T follicular helper cell (primary cell): Measurements from ENCODE around the gene CCSER1.
"Not testable (repeated sequence)": the region's sequence is repeated elsewhere in the genome, so short reads cannot be mapped to it uniquely, and the experiment has no call there.

ENCODE experiments used
- DNase-seq: peaks from one replicate; pipeline ENCODE4 v3.0.0-alpha.2; 2020; ENCODE audit warnings: low read depth

Gene CCSER1

DNA sequence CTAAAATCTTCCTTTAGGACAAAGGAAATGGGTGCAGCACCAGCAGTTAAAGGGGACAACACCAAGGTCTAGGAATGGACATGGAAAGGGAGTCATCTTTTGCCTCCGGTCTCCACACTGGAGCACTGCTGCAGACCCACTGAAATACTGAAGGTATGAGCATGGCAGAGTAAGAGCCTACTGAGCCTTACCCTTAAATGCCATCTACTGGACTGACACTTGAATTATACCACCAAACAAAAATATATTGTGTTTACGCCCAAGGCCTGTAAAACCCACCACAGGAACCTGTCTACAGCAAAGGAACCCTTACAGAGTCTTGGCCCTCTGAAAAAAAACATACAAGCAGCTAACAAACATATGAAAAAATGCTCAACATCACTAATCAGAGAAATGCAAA is 443.4 kb downstream of the CCSER1 start:
- no peak for DNase-seq

DNA sequence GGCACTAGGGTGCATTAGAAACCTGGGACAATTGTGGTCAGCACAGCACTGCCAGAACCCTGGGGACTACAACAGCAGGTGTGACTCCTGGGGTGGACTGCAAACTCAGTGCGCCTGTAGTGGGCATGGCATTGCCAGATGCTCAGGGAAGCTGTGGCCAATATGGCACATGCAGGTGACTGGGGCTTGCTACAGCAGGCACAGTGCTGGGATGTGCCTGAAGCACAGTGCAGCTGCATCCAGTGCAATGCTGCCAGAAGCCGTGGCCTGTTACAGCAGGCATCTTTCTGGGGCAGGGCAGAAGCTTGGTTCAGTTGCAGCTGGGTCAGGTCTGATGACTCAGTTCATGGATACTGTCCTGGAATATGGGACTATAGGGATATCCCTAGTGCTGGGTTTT is 445.8 kb downstream of the CCSER1 start:
- DNase-seq: no peak

DNA sequence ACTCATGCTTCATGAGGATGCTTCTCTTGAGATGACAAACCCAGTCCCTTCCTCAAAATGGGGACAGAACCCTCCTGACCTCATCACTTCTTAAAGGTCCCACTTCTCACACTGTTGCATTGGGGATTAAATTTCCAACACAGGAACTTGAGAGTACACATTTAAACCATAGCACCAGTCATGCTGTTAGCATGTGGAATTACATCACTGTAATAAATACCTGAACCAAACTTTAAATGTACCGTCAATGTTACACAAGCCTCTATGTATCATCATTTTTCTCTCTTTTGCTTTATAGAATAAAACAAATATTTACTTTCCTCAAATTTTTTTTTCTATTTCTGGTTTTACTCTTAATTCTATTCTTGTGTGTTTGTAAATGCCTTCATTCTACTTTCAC is 448.2 kb downstream of the CCSER1 start:
- DNase-seq: no peak

DNA sequence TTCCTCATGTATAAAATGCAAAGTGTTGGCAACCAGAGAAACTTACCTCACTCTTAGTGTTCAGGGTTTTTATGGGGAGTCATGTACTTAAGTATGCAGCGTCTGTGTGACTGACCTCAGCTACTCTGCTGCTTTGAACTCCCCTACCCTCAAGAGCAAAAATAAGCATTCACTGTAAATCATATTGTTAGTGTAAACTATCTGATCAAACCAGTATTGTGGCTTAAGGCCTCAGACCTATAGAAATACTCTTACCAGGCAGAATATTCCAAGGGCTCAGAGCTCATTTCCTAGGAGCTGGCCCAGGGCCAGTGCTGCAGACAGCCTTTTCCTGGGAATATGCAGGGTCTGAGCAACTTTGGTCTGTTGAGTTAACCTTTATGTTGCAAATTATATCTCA is 453.1 kb downstream of the CCSER1 start:
- DNase-seq: no peak

DNA sequence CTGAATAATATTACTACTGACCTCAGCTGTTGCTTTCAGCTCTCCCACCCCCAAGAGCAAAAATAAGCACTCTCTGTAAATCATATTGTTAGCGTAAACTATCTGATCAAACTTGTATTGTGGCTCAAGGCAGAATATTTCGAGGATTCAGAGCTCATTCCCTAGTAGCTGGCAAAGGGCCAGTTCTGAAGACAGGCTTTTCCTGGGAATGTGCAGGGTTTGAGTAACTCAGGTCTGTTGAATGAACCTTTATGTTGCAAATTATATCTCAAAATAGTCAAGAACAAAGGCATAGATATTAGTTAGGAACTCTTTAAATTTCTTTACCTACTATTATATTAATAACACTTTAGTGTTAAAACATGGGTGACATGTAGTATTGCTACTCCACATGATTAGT is 454.9 kb downstream of the CCSER1 start:
- no peak for DNase-seq

DNA sequence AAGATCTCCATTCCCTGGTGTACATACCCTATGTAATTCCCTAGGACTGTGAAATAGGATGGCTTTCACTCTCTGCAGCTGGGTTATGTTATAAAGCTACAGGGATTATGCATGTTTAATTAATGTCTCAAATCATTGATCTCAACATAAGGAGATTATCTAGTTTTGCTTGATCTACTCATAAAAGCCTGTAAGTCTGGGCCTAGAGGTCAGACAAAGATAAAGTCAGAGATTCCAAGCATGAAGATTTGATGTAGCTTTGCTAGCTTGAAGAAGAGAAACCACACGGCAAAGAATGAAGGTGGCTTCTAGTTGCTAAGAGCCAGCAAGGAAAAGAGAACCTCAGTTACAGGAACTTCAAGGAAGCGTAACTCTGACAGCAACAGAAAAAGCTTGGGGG is 456.9 kb downstream of the CCSER1 start:
- DNase-seq: no peak

DNA sequence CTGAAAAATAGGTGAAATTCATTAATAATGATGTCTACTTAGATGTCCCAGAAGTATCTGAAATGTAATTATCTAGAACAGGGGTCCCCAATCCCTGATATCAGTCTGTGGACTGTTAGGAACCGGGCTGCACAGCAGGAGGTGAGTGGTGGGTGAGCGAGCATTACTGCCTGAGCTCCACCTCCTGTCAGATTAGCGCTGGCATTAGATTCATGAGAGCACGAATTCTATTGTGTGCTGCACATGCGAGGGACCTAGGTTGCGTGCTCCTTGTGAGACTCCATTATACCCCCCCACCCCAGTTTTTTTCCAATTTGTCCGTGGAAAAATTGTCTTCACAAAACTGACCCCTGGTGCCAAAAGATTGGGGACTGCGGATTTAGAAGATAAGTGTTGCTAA is 458.8 kb downstream of the CCSER1 start:
- DNase-seq: no peak

DNA sequence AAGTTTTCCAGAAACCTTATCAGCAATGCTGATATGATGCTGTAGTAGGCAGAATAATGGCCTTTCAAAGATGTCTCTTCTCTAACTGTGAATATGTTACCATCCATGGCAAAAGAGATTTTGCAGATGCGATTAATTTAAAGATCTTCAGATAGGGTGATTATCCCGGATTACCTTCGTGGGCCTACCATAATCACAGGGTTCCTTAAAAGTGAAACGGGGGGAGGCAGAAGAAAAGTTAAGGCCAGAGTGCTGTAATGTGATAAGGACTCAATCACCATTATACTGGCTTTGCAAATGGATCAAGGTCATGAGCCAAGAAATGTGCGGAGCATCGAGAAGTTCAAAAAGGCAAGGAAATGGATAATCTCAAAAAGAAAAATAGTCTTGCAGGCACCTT is 459.6 kb downstream of the CCSER1 start:
- no peak for DNase-seq

DNA sequence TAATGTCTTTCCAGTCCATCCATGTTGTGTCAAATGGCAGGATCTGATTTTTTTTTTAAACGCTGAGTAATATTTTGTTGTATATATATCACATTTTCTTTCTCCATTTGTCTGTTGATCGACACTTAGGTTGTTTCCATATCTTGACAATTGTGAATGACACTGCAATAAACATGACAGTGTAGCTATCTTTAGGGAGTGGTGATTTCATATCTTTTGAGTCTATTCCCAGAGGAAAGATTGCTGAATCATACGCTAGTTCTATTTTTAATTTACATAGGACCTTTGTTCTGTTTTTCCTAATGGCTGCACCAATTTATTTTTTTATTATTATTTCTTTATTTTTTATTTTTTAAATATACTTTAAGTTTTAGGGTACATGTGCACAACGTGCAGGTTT is 470.7 kb downstream of the CCSER1 start:
- DNase-seq: no peak

DNA sequence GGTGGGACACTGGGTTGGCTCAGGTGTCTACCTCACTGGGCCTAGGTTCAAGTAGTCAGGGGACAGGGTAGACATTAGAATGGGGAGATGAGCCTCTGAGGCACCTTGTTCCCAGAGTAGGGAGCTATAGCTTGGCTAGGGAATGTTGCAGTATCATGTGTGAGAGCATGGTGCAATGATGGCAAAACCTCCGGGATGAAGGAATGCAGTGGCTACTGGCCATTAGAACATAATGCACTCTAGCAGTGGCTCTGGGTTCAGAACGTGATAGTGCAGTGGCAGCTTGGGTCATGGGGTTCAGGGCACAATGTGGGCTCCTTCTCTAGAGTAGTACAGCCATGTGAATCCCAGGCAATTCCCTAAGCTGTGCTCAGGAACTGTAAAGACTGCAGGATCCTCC is 471.5 kb downstream of the CCSER1 start:
- no peak for DNase-seq

DNA sequence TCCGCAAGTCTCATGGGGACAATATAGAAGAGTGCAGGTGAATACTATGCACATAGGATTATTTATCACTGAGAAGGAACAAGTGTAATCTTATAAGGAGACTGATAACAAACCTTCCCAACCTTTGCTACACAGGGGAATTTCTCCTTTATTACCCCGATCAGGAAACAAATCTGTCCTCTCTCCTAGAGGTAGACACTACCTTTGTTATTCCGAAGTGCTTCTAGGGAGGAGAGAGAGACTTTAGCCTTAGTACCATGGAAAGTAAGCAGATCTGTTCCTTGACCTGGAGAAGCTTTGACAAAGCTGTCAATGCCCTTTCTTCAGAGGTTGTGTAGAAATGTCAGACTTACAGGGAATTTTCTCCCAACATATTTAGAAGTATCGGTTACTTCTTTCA is 475.5 kb downstream of the CCSER1 start:
- no peak for DNase-seq

DNA sequence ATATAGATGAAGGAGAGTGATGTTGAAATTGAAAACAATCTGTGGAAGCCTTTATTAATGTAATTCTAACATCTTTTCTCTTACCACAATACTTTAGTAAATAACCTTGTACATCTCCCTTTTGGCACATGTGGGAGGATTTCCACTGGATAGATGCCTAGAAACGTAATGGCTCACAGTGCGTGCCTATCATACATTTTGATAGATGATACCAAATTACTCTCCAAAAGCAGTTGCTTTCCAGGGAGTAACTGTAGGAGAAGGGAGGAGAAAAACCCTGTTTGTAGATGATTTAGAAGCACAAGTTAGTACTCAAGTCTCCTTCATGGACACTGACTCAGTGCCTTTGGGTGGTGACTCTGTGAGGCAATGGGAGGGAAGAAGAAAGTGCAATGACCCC is 476.3 kb downstream of the CCSER1 start:
- no peak for DNase-seq

DNA sequence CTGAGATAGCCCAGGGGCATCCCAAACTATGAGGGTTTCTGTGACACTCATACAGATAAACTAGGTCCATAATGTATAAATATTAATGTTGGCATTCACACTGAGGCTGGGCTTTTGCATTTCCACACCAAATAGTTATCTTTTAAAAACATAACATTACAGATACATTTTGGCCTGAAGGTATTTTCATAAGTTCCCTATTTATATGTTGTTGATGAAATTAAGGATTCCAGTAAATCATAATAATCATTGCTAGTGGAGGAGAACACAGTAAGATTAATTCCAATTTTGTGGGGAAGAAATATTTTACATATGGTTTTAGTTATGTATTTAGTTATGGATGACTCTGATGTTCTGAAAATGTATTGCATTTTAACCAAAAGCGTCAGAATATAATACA is 479.6 kb downstream of the CCSER1 start:
- DNase-seq: no peak

DNA sequence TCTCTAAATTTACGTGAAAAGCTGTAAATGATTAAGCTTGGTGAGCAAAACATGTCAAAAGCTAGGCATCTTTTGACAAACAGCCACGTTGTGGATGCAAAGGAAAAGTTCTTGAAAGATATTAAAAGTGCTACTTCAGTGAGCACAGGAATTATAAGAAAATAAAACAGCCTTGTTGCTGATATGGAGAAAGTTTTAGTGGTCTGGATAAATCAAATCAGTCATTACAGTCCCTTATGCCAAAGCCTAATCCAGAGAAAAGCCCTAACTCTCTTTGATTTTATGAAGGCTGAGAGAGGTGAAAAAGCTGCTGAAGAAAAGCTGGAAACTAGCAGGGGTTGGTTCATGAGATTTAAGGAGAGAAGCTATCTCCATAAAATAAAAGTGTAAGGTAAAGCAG is 487.2 kb downstream of the CCSER1 start:
- no peak for DNase-seq

DNA sequence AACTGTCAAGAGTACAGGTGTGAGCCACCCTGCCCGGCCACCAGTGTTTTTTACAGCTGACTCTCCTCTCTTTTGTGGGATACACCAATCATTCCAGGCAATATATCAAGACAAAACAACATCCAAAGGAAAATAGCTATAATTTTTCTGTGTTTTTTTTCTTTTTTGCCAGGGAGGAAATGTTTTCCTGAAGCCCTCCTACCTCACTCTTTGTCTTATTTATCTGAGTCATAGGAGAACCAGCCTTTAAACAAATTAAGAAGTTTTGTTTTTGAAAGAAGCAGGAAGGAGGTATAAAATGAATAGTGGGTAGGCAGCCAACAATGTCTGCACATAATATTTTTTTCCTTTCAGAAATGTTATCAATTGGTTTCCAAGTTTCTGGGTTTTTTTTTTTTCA is 493.9 kb downstream of the CCSER1 start:
- DNase-seq: no peak

DNA sequence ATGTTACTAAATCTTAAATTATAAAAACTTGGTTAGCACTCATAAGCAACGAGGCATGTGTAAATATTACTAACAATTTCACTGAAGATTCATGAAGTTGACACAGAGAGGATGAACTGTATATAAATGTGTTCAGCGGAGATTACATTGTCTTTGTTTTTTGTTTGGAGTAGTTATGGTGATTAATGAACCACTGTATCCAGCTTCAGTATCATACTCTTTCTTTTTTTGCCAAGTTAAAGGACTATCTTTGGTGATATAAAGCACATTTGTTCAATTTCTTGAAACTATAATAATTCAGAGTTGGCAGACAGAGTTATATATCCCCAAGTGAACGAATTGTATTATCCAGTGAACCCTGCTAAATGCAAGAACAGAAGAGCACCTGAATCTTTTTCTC is 497.6 kb downstream of the CCSER1 start:
- no peak for DNase-seq

DNA sequence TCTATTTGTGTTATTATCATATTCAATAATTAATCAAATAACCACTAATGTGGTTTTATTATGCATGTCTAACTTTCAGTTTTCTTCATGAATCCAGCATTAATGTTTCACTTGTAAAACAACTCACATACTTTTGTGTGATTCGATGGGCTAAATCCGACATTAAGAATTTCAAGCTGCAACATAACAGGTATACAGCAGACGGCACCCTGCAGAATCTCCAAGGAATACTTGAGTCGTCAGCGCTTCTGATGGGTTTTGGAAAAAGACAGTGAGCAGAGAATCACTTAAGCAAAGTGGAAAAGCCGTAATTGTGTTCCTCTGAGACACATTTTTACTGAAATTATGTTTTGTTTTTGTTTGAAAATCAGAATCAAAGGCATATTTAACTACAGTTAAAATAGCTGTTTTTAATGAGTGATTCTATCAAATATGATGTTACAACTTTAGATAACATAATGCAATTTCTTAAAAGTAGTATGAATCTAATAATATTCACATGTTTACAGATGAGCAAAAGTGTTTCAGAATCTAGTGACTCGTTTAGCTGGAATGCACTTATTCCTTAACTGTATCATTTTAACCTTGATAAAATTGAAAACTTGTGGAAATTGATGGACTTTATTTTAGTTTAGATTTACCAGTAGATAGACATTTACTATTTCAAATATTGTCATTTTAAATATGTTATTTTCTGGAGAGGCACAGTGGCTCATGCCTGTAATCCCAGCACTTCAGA is 514.8 kb downstream of the CCSER1 start:
- no peak for DNase-seq

DNA sequence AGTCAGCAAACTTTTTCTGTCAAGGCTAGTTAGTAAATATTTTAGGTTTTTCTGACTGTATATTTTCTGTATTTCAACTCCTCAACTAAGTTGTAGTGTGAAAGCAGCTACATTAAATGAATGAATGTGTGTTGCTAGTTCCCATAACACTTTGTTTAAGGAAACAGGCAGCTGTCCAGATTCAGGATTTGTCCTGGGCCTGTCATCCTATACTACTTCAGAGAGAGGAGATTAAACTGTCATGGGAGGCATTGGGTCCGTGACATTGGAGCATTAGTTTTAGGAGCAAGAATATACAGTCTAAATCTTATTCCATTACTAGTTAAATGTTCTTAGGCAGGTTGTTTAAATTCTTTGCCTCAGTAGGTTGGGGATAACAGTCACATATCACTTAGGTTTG is 516.0 kb downstream of the CCSER1 start:
- DNase-seq: no peak

DNA sequence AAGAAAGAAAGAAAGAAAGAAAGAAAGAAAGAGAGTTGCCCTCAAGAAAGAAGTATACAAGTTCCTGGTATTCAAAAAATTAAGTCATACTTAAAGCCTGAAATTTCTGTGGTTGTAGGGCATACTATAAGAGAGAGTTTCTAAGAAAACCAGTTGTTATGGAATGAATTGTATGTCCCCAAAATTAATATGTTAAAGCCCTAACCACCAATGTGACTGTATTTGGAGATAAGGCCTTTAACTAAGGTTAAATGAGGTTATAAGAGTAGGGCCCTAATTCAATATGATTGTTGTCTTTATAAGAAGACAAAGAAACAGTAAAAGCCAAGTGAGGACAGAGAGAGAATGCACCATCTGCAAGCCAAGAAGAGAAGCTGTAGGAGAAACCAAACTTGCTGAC is 521.1 kb downstream of the CCSER1 start:
- no peak for DNase-seq

DNA sequence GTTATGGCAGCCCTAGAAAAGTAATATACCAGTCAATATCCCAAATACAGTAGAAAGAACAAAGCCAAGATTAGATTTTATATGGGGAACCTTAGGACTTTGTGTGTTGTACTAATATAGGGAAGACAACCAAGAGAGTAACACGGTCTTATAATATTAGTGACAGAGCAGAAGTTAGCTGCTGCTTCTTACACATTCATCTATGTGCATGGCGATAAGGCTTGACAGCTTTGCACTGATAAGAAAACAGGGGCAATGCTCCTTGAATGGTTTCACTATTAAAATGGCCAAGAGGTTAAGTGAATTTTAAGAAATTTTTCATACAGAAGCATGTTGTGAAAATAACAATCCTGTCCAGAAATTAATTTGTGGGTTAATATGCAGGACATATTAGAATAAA is 521.6 kb downstream of the CCSER1 start:
- no peak for DNase-seq

DNA sequence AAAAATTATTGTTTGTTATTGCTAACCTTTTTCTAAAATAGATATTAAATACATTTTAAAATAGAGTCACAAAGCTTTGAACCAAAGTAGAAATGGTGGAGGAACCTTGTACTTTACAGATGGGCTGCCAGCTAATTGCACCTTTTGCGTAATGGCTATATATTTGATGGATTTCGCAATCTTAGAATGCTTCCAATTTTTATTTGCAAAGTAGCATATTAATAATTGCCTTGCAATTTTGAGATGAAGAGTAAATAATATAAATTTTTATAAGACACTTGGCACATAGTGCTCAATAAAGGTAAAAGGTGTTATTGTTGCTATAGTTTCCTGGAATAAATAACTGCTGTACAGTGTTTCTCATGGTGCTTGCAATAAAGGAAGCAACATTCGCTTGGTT is 533.5 kb downstream of the CCSER1 start:
- no peak for DNase-seq

DNA sequence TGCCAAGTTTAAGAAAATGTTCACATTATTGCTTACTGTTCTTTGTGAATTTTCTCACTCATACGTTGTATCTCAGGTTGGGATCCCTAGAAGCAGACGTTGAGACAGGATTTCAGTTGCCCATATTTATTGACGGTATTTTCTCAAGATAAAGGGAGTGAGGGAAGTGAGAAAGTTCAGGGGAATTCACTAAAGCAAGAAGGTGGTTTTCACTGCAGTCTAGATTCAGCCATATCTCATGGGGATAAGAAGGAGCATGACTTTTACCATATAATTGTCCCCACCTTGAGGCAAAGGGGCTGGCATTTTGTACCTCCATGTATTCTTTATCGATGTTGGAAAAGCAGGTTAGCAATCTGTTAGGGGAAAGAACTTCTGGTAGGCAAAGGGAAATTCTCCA is 543.0 kb downstream of the CCSER1 start:
- DNase-seq: no peak

DNA sequence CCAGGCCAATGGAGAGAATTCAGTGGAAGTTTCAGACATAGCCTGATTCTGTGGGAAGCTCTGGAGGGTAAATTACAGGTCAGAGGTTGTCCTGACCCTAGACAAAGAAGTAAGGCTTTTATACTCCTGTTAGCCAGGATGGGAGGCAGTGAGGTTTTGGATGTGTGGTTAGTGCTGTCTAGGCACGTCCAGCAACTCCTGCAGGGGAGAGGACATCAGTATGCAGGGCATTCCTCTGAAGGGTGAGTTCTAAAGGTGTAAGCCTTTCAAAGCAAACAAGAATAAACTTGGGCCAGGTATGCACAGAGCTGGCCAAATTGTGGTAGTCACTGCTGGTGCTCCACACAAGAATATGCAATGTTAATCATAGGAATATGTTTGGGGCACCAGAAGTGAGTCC is 562.5 kb downstream of the CCSER1 start:
- no peak for DNase-seq

DNA sequence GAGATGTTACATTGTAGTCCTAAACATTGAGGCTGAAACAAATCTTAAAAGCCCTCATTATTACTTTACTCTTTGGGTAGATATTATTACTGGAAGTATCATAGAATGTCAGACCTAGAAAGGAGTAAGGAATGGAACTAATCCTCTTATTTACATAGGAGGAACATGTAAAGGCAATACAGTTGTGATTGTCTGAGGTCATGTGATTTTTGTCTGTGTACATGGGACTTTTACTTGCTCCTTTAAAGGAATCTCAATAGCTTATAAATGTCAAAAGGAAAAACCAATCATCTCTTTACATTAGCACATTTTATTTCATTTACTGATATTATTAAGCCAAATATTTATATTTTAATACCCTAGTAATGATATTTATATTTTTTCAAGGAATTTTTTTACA is 568.2 kb downstream of the CCSER1 start:
- no peak for DNase-seq

DNA sequence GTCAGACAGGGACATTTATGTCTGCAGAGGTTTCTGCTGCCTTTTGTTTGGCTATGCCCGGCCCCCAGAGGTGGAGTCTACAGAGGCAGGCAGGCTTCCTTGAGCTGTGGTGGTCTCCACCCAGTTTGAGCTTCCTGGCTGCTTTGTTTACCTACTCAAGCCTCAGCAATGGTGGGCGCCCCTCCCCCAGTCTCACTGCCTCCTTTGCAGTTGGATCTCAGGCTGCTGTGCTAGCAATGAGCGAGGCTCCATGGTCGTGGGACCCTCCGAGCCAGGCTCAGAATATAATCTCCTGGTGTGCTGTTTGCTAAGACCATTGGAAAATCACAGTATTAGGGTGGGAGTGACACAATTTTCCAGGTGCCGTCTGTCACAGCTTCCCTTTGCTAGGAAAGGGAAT is 578.3 kb downstream of the CCSER1 start:
- not testable (repeated sequence) for DNase-seq
